ENCODE measurements around the gene BMPR1A. TPM values are rescaled to one million over a fixed set of nuclear protein-coding genes. Genes with fewer than 3 reads are reported as not detected.

BMPR1A gene
- total and polyA plus RNA-seq, 2 of the 13 experiments (the other 11 are each of a cell fraction or from before 2014, with no cell fraction given) = 17.8 to 44.2 TPM

DNA sequence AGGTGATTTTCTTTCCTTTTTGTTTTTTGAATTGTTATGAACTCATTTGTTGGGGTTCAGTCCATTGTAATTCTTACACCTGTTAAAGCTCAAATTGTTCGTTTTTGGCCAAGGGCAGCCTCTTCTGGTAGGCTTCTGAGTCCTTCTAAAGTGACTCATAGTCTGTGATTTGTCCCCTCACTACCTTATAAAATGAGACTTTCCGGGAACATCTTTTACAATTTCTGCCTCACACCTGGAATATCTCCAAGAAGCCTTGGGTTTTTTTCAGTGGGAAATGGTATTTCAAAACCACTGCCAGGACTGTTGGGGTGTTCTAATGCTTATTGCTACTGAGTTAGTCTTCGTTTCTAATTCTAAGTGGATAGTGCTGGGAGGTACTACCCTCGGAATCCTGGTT lies 56.7 kb downstream of the BMPR1A start:
- ChIA-PET POLR2A (no interaction called here), CTCF (ENCODE audit: low intra/inter-chr PET ratio, low total read pairs) (no interaction called here)
- H4K20me1 ChIP-seq (ENCODE audit: insufficient read depth, low read length) = no peaks in the 10 kb centered on the region; the same call in 1 of the 2 replicates
- H2AFZ ChIP-seq (ENCODE audit: low read length) = no peak overlapping the region
- peaks cover 62% of the 10 kb centered on the region for H3K79me2 ChIP-seq (ENCODE audit: insufficient read depth, low read length)
- H3K4me1 ChIP-seq (ENCODE audit: insufficient read depth, low read length) = no peaks in the 10 kb centered on the region
- no peaks in the 10 kb centered on the region for H3K9me3 ChIP-seq (ENCODE audit: low read length)
- peaks cover 0 to 5% of the 10 kb centered on the region in 2 experiments; a peak in 2 of 5 replicates for H3K36me3 ChIP-seq (replicated peaks in 1 of 2; ENCODE audit: control insufficient read depth in 1 of 2, insufficient read depth in 2 of 2, low read length in 2 of 2)
- no peak overlapping the region for H3K4me3 ChIP-seq (replicated peaks in 1 of 3; ENCODE audit: insufficient read depth in 1 of 3, low read depth in 2 of 3, low read length in 3 of 3)
- DNase-seq (ENCODE audit: low spot score) (no peak), ATAC-seq (no peak), FAIRE-seq (no peak)
- no peaks in the 10 kb centered on the region for H3K27me3 ChIP-seq (ENCODE audit: control insufficient read depth in 1 of 2, insufficient read depth in 2 of 2, low read length in 2 of 2)
- in situ Hi-C loops (cut with HindIII; ENCODE audit: extremely low pct_ligation_motif_present, low pct_unique_long_range_greater_than_20kb) = no loop called here
- TF ChIP-seq RAD51 (IDR thresholded peaks at IDR 0.05; ENCODE audit: borderline replicate concordance) (no peak), PRDM10 (CRISPR knock-in tag; IDR thresholded peaks at IDR 0.05; ENCODE audit: low read depth) (no peak), ZNF83 (CRISPR knock-in tag; IDR thresholded peaks at IDR 0.05; ENCODE audit: borderline replicate concordance) (no peak)
- TF ChIP-seq, protein P1, sequence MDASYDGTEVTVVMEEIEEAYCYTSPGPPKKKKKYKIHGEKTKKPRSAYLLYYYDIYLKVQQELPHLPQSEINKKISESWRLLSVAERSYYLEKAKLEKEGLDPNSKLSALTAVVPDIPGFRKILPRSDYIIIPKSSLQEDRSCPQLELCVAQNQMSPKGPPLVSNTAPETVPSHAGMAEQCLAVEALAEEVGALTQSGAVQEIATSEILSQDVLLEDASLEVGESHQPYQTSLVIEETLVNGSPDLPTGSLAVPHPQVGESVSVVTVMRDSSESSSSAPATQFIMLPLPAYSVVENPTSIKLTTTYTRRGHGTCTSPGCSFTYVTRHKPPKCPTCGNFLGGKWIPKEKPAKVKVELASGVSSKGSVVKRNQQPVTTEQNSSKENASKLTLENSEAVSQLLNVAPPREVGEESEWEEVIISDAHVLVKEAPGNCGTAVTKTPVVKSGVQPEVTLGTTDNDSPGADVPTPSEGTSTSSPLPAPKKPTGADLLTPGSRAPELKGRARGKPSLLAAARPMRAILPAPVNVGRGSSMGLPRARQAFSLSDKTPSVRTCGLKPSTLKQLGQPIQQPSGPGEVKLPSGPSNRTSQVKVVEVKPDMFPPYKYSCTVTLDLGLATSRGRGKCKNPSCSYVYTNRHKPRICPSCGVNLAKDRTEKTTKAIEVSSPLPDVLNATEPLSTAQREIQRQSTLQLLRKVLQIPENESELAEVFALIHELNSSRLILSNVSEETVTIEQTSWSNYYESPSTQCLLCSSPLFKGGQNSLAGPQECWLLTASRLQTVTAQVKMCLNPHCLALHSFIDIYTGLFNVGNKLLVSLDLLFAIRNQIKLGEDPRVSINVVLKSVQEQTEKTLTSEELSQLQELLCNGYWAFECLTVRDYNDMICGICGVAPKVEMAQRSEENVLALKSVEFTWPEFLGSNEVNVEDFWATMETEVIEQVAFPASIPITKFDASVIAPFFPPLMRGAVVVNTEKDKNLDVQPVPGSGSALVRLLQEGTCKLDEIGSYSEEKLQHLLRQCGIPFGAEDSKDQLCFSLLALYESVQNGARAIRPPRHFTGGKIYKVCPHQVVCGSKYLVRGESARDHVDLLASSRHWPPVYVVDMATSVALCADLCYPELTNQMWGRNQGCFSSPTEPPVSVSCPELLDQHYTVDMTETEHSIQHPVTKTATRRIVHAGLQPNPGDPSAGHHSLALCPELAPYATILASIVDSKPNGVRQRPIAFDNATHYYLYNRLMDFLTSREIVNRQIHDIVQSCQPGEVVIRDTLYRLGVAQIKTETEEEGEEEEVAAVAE (CRISPR knock-in tag; IDR thresholded peaks at IDR 0.05; ENCODE audit: borderline replicate concordance) = no peak
- no peak overlapping the region for H3K9ac ChIP-seq (ENCODE audit: insufficient read depth, low read depth, low read length)
- WGBS (ENCODE audit: low lambda C conversion rate) = 99% methylated on average over 4 of the region's 4 CpGs
- H3K4me2 ChIP-seq (ENCODE audit: low read depth, low read length) = no peak overlapping the region
- intact Hi-C loops (cut with micrococcal nuclease; ENCODE audit: unreplicated experiment) = no loop called here
- no peak overlapping the region for H3K27ac ChIP-seq (ENCODE audit: extremely low read length, insufficient read depth, low read length)
- BruUV-seq (replicated peaks) = no TSS peak

Data from HepG2 (cell line).